Fibroblast of lung (primary cell): ENCODE results near the gene PCBP3. TPM values are rescaled to one million over a fixed set of nuclear protein-coding genes. Genes with fewer than 3 reads are reported as not detected.

Source experiments
- DNase-seq, 2 donors: peaks; one replicate each; pipeline versions ENCODE4 v3.0.0 to v3.0.0-alpha.2; 2010; ENCODE audit warnings: low read depth in 2 of 2
- H2AFZ ChIP-seq: 2 replicates; pipeline ENCODE4 v1.5.1; 2012; ENCODE audit warnings: low read length, control low read depth, inconsistent platforms
- H3K27ac ChIP-seq: 2 replicates; pipeline ENCODE4 v1.5.1; 2011; ENCODE audit warnings: low read length, control low read depth; ENCODE audit not compliant: insufficient read depth
- H3K27me3 ChIP-seq: 2 replicates; pipeline ENCODE4 v1.5.1; 2011; ENCODE audit warnings: mild to moderate bottlenecking, low read length; ENCODE audit not compliant: control insufficient read depth, insufficient read depth
- H3K36me3 ChIP-seq: 2 replicates; pipeline ENCODE4 v1.5.1; 2011; ENCODE audit warnings: low read length; ENCODE audit not compliant: control insufficient read depth, insufficient read depth
- H3K4me1 ChIP-seq: 2 replicates; pipeline ENCODE4 v1.5.1; 2011; ENCODE audit warnings: low read length; ENCODE audit not compliant: control insufficient read depth, insufficient read depth; ENCODE audit errors: extremely low read depth
- H3K4me2 ChIP-seq: 2 replicates; pipeline ENCODE4 v1.5.1; 2011; ENCODE audit warnings: low read length, control low read depth; ENCODE audit not compliant: insufficient read depth; ENCODE audit errors: extremely low read depth
- H3K4me3 ChIP-seq, 4 experiments: fragments of 200-600 bp in 1 of 4; sonication (generic) in 1 of 4; replicated peaks in 1 of 4; 2 replicates each; pipeline ENCODE4 v1.5.1; 2011 to 2016; ENCODE audit warnings: low read length in 4 of 4, low read depth in 3 of 4, mild to moderate bottlenecking in 3 of 4, control low read depth in 2 of 4, inconsistent platforms in 1 of 4, mixed read lengths in 1 of 4; ENCODE audit not compliant: insufficient read depth in 1 of 4; ENCODE audit errors: control extremely low read depth in 1 of 4
- H3K79me2 ChIP-seq: 2 replicates; pipeline ENCODE4 v1.5.1; 2012; ENCODE audit warnings: mild to moderate bottlenecking, low read length, inconsistent platforms; ENCODE audit not compliant: control insufficient read depth, insufficient read depth
- H3K9ac ChIP-seq: 2 replicates; pipeline ENCODE4 v1.5.1; 2011; ENCODE audit warnings: mild to moderate bottlenecking, low read length, control low read depth; ENCODE audit not compliant: insufficient read depth
- H3K9me3 ChIP-seq: 2 replicates; pipeline ENCODE4 v1.5.1; 2012; ENCODE audit warnings: low read depth, low read length; ENCODE audit not compliant: control insufficient read depth, insufficient read depth
- H4K20me1 ChIP-seq: 2 replicates; pipeline ENCODE4 v1.5.1; 2011; ENCODE audit warnings: low read length; ENCODE audit not compliant: control insufficient read depth, insufficient read depth; ENCODE audit errors: extremely low read depth
- EZH2 ChIP-seq: IDR thresholded peaks from 2 replicates; pipeline ENCODE4 v1.5.1; 2012; ENCODE audit warnings: low read length, control low read depth, mild to moderate bottlenecking; ENCODE audit errors: missing control alignments
- polyA plus RNA-seq, 2 donors: library from polyadenylated mRNA; depleted of rRNA in 1 of 2; stranded (reverse) in 1 of 2; unstranded in 1 of 2; fragments of >200 nt; gene quantifications; 2 replicates each; pipeline ENCODE4 v1.2.1, GENCODE V29; 2011 to 2012; ENCODE audit warnings: missing spikeins in 1 of 2
- total RNA-seq: library from RNA; depleted of rRNA; stranded (reverse); fragments of >200 nt; gene quantifications from 2 replicates; pipeline ENCODE4 v1.2.1, GENCODE V29; 2014
- TF ChIP-seq, protein P1 (sequence below), 2 donors: IDR thresholded peaks in 1 of 2; conservative IDR thresholded peaks in 1 of 2; 1 replicate in 1 of 2; 2 replicates in 1 of 2; pipeline ENCODE4 v1.5.1; 2011 to 2012; ENCODE audit warnings: low read length in 2 of 2, control low read depth in 1 of 2, inconsistent platforms in 1 of 2, low read depth in 1 of 2, mild to moderate bottlenecking in 1 of 2

Gene PCBP3
- total and polyA plus RNA-seq, 2 donors (not counting 1 experiment from before 2014, with no cell fraction given), result 0.51 to 1.7 TPM

DNA sequence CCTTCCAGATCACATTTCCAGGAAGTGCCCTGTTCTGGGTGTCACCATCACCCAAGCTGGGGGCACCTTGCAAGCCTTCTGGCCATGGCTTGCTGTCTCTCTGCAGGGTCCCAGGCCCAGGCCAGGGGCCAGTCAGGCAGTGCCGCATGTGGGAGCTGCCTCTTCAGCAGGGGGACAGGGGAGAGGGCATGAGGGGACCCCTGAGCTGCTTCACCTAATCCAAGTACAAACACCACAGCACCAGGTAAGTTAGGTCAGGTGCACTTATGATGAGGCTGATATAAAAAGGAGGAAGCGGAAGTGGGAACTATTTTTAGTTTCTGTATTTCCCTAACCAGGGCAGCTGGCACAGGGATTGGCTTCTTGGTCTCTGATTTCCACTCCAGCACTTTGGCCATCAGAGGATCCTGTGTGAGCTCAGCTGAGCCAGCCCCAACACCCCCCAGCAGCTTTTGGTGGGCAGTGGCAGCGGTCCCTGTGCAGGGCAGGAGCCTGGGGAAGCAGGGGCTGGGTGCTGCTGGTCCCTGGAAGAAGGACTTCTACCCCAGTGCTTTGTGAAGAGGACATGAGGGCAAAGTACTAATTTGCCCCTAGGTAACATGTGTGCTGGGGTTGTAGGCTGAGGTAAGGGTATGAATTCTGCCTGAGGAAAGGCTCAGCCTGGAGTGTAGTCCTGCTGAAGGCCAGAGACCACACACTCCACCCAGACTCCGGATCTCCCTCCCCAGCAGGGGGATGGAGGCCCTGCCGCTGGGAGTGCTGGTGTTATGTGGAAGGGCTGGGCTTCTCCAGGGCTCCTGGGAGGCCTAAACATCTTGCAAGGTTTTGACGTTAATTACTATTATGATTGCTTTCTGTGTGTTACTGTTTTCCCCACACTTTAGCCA is 3.3 kb upstream of the PCBP3 start:
- Histone ChIP-seq H3K27me3 (peaks cover 7% of the 10 kb centered on the region), H3K4me1 (no peaks in the 10 kb centered on the region), H2AFZ (no peak overlapping the region), H3K27ac (no peak overlapping the region), H3K36me3 (no peaks in the 10 kb centered on the region), H3K9ac (no peak overlapping the region), H3K79me2 (no peaks in the 10 kb centered on the region), H4K20me1 (peaks cover 2% of the 10 kb centered on the region), H3K4me2 (no peak overlapping the region), H3K9me3 (no peaks in the 10 kb centered on the region), H3K4me3 (no peak overlapping the region)
- TF ChIP-seq, protein P1, sequence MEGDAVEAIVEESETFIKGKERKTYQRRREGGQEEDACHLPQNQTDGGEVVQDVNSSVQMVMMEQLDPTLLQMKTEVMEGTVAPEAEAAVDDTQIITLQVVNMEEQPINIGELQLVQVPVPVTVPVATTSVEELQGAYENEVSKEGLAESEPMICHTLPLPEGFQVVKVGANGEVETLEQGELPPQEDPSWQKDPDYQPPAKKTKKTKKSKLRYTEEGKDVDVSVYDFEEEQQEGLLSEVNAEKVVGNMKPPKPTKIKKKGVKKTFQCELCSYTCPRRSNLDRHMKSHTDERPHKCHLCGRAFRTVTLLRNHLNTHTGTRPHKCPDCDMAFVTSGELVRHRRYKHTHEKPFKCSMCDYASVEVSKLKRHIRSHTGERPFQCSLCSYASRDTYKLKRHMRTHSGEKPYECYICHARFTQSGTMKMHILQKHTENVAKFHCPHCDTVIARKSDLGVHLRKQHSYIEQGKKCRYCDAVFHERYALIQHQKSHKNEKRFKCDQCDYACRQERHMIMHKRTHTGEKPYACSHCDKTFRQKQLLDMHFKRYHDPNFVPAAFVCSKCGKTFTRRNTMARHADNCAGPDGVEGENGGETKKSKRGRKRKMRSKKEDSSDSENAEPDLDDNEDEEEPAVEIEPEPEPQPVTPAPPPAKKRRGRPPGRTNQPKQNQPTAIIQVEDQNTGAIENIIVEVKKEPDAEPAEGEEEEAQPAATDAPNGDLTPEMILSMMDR (conservative IDR thresholded peaks at IDR 0.05 in 1 of 2, IDR thresholded peaks at IDR 0.05 in 1 of 2; ENCODE audit: low read depth in 1 of 2, low read length in 2 of 2), result peak in 1 of 2 donors; percentile 12
- TF ChIP-seq EZH2, result no peak
- DNase-seq, result no peak

DNA sequence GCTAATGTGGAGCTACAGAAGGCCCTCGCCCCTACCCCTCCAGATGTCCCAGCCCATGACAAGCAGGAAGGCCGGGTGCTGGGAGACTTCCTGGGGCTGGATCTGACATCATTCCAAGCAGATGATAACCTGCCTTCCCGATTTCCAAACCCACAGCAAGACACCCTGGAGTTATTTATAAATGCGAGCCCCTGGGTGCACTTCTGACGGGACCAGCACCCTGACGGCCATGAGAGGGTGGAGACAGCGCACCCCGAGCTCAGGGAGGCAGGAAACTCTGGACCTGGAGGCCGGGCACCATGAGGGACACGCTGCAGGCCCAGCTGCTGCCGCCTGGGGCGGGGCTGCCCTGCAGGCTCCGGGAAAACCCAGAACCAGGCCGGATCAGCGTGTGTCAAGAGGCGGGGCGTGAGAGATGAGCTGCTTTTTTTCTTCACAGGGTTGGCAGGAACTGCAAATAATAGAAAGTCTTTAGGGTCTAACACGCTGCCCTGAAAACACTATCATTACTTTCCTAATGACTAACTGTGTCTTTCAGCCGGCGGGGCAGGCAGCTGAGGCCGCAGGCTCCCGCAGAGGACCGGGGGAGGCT is 2.5 kb upstream of the PCBP3 start:
- H3K4me1 ChIP-seq, result no peaks in the 10 kb centered on the region
- no peak overlapping the region for H3K27ac ChIP-seq
- TF ChIP-seq, protein P1 (conservative IDR thresholded peaks at IDR 0.05 in 1 of 2, IDR thresholded peaks at IDR 0.05 in 1 of 2; ENCODE audit: low read depth in 1 of 2, low read length in 2 of 2), result peak in 1 of 2 donors; percentile 32
- no peak for TF ChIP-seq EZH2
- H3K79me2 ChIP-seq, result no peaks in the 10 kb centered on the region
- no peak overlapping the region for H2AFZ ChIP-seq
- no peaks in the 10 kb centered on the region for H3K9me3 ChIP-seq
- no peak overlapping the region for H3K4me2 ChIP-seq
- DNase-seq, result peak; percentile 22 to 56
- H3K27me3 ChIP-seq, result peaks cover 7% of the 10 kb centered on the region
- no peak overlapping the region for H3K9ac ChIP-seq
- H3K36me3 ChIP-seq, result no peaks in the 10 kb centered on the region
- no peak overlapping the region for H3K4me3 ChIP-seq
- H4K20me1 ChIP-seq, result no peaks in the 10 kb centered on the region

DNA sequence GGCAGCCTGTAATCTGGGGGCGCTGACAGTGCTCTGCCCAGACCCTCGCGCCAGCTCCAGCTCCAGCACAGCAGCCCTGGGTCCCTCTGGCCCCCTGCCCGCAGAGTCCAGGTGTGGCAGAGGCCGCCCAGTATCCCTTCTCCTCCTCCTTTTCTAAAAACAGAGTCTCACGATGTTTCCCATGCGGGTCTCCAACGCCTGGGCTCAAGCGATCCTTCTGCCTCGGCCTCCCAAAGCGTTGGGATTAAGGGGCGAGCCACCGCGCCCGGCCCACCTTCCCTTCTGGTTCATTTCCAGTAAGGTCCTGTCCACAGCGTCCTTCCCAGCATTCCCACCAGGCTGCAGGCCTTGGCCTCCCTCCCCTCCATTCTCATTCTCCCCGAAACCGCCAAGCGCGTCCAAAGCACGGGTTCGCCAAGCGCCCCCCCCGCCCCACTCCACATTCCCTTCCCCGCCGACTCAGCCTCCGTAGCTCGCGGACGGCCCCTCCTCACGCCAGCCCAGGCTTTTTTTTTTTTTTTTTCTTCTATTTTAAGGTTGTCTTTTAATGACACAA is 2.0 kb upstream of the PCBP3 start:
- Histone ChIP-seq H3K27me3 (peaks cover 7% of the 10 kb centered on the region), H3K4me1 (no peaks in the 10 kb centered on the region), H3K4me3 (no peak overlapping the region), H3K27ac (no peak overlapping the region), H3K4me2 (no peak overlapping the region), H3K36me3 (no peaks in the 10 kb centered on the region), H2AFZ (no peak overlapping the region), H3K9ac (no peak overlapping the region), H3K9me3 (no peaks in the 10 kb centered on the region), H4K20me1 (no peaks in the 10 kb centered on the region), H3K79me2 (no peaks in the 10 kb centered on the region)
- TF ChIP-seq EZH2, result no peak
- TF ChIP-seq, protein P1 (conservative IDR thresholded peaks at IDR 0.05 in 1 of 2, IDR thresholded peaks at IDR 0.05 in 1 of 2; ENCODE audit: low read depth in 1 of 2, low read length in 2 of 2), result no peak
- no peak for DNase-seq
